ENCODE results near the gene HM13. TPM values are rescaled to one million over a fixed set of nuclear protein-coding genes. Genes with fewer than 3 reads are reported as not detected.

The HM13 gene
- total and polyA plus RNA-seq, 2 of the 4 experiments (the other 2 are of a cell fraction) = 53.2 to 203 TPM

GRCh38 chr20:31587545-31588389 lies 73.5 kb downstream of the HM13 start:
- no TSS peak for BruUV-seq (replicated peaks)
- H3K4me3 ChIP-seq (ENCODE audit: insufficient read depth, low read depth, low read length) = peak overlapping the region; percentile 44
- H3K23ac ChIP-seq (ENCODE audit: low read depth, low read length) = peak overlapping the region; percentile 80; the same call in 1 of the 2 replicates
- H4K20me1 ChIP-seq (ENCODE audit: insufficient read depth, low read length) = no peaks in the 10 kb centered on the region
- no peaks in the 10 kb centered on the region; a peak in 1 of 4 replicates for H3K79me1 ChIP-seq (ENCODE audit: low read depth in 1 of 2, low read length in 2 of 2)
- POLR2A ChIA-PET (ENCODE audit: unreplicated experiment) = no interaction called here
- dilution Hi-C loops (cut with HindIII; ENCODE audit: low sequenced_read_pairs, unreplicated experiment) (no loop called here), intact Hi-C loops (cut with micrococcal nuclease) (no loop called here), in situ Hi-C loops (cut with MboI; ENCODE audit: low sequenced_read_pairs) (no loop called here)
- no peak for DNase-seq
- H4K8ac ChIP-seq (ENCODE audit: low read depth in 2 of 2, low read length in 2 of 2) = peak overlapping the region; percentile 2 to 93; a peak in 2 of 4 replicates
- H3K9ac ChIP-seq (ENCODE audit: low read depth, low read length) = peak overlapping the region; percentile 48; the same call in 1 of the 2 replicates
- peak overlapping the region; percentile 96 for H3K4me2 ChIP-seq (ENCODE audit: low read depth, low read length)
- peak overlapping the region; percentile 80; the same call in 1 of the 3 replicates for H2BK15ac ChIP-seq (ENCODE audit: low read depth, low read length)
- peak overlapping the region; percentile 91 for H2AFZ ChIP-seq (replicated peaks; ENCODE audit: low read length, poor library complexity)
- CTCF ChIA-PET = interaction anchor here (0.7 to 1.4 kb wide), 3 partner anchors 8 to 25 kb away, joined by 3 to 6 read pairs (median 4); no protein-coding TSS in a partner anchor
- H2BK120ac ChIP-seq (ENCODE audit: low read depth, low read length) = peak overlapping the region; percentile 13; the same call in 1 of the 2 replicates
- ATAC-seq (ENCODE audit: low read depth) = peak; percentile 87
- no peak for TF ChIP-seq FOS (IDR thresholded peaks at IDR 0.05; ENCODE audit: low read depth, low read length)
- no peak for TF ChIP-seq RAD21 (IDR thresholded peaks at IDR 0.05; ENCODE audit: low read length)
- TF ChIP-seq POLR2A (IDR thresholded peaks at IDR 0.05; ENCODE audit: low read depth, low read length) = 0 out of 2 replicates have a peak, but pooled peaks have one; percentile 30
- no peak for TF ChIP-seq NFE2L2 (IDR thresholded peaks at IDR 0.05; ENCODE audit: low read depth, low read length)
- no peak for TF ChIP-seq RFX5 (IDR thresholded peaks at IDR 0.05; ENCODE audit: low read depth, low read length)
- peak; percentile 65 for TF ChIP-seq MAZ (IDR thresholded peaks at IDR 0.05; ENCODE audit: borderline replicate concordance, low read depth, low read length)
- peak; percentile 43 for TF ChIP-seq RCOR1 (IDR thresholded peaks at IDR 0.05; ENCODE audit: insufficient replicate concordance, low read length)
- TF ChIP-seq MAFK (IDR thresholded peaks at IDR 0.05; ENCODE audit: low read depth, low read length) = no peak
- no peak for TF ChIP-seq MXI1 (IDR thresholded peaks at IDR 0.05; ENCODE audit: borderline replicate concordance, low read depth, low read length)
- TF ChIP-seq USF2 (IDR thresholded peaks at IDR 0.05; ENCODE audit: low read depth, low read length) = no peak
- 0% methylated on average over 18 of the region's 76 CpGs; no CpG with 5 or more reads in 1 of the 2 experiments for WGBS, 2 experiments (ENCODE audit: extremely low coverage in 2 of 2, insufficient read length in 1 of 2)
- H2BK5ac ChIP-seq (ENCODE audit: low read depth, low read length, poor library complexity, severe bottlenecking) = no peak overlapping the region
- no peaks in the 10 kb centered on the region for H3K27me3 ChIP-seq (ENCODE audit: control insufficient read depth, insufficient read depth, low read length)
- no peak overlapping the region; the same call in 1 of the 2 replicates for H3K18ac ChIP-seq (ENCODE audit: low read depth, low read length)
- H3K56ac ChIP-seq (ENCODE audit: extremely low read depth, insufficient read depth, low read length) = no peak overlapping the region
- peak overlapping the region; percentile 60 for H2AK5ac ChIP-seq (ENCODE audit: low read depth, low read length)
- no peaks in the 10 kb centered on the region for H3K9me3 ChIP-seq (ENCODE audit: control insufficient read depth, insufficient read depth, low read length)
- H3K4ac ChIP-seq (ENCODE audit: low read depth, low read length) = peak overlapping the region; percentile 60
- H3K4me1 ChIP-seq (ENCODE audit: control insufficient read depth, insufficient read depth, low read length) = peaks cover 6% of the 10 kb centered on the region; the same call in 1 of the 2 replicates
- no peak overlapping the region; the same call in 1 of the 2 replicates for H3K27ac ChIP-seq (ENCODE audit: insufficient read depth, low read length)
- no peak overlapping the region for H4K5ac ChIP-seq (ENCODE audit: low read depth, low read length)
- peak overlapping the region; percentile 58 for H2AK9ac ChIP-seq (replicated peaks; ENCODE audit: low read depth, low read length, poor library complexity)
- H4K91ac ChIP-seq (ENCODE audit: insufficient read depth, low read depth, low read length) = no peak overlapping the region
- no peaks in the 10 kb centered on the region for H3K36me3 ChIP-seq (ENCODE audit: control insufficient read depth, insufficient read depth, low read length)
- 0 out of 2 replicates have a peak overlapping the region, but pooled peaks have one; percentile 66 for H2BK20ac ChIP-seq (ENCODE audit: low read depth, low read length)
- peak overlapping the region; percentile 58; the same call in 1 of the 2 replicates for H3K14ac ChIP-seq (replicated peaks; ENCODE audit: low read depth, low read length)
- no peaks in the 10 kb centered on the region for H3K9me1 ChIP-seq (ENCODE audit: insufficient read depth, low read length)

Measured in IMR-90 (cell line).